ENCODE data around the gene GUK1. TPM values are rescaled to one million over a fixed set of nuclear protein-coding genes. Genes with fewer than 3 reads are reported as not detected.

The GUK1 gene
- total RNA-seq, 4 donors from 2014 or later = 384 to 510 (median 421) TPM

GRCh38 chr1:228112167-228112566 lies 27.9 kb upstream of the GUK1 start:
- Histone ChIP-seq H3K27ac (no peak overlapping the region), H3K36me3 (peaks cover 6% of the 10 kb centered on the region), H3K4me3 (no peak overlapping the region), H3K27me3 (no peaks in the 10 kb centered on the region), H3K4me1 (peaks cover 23% of the 10 kb centered on the region), H3K9me3 (no peaks in the 10 kb centered on the region)
- 95% methylated on average over 7 of the region's 7 CpGs for WGBS
- DNase-seq (ENCODE audit: low spot score in 2 of 2) = no peak
- no peak for TF ChIP-seq POLR2AphosphoS5 (IDR thresholded peaks at IDR 0.05)
- TF ChIP-seq POLR2A (IDR thresholded peaks at IDR 0.05) = no peak
- TF ChIP-seq EP300 (IDR thresholded peaks at IDR 0.05) = no peak
- TF ChIP-seq, protein P1, sequence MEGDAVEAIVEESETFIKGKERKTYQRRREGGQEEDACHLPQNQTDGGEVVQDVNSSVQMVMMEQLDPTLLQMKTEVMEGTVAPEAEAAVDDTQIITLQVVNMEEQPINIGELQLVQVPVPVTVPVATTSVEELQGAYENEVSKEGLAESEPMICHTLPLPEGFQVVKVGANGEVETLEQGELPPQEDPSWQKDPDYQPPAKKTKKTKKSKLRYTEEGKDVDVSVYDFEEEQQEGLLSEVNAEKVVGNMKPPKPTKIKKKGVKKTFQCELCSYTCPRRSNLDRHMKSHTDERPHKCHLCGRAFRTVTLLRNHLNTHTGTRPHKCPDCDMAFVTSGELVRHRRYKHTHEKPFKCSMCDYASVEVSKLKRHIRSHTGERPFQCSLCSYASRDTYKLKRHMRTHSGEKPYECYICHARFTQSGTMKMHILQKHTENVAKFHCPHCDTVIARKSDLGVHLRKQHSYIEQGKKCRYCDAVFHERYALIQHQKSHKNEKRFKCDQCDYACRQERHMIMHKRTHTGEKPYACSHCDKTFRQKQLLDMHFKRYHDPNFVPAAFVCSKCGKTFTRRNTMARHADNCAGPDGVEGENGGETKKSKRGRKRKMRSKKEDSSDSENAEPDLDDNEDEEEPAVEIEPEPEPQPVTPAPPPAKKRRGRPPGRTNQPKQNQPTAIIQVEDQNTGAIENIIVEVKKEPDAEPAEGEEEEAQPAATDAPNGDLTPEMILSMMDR (IDR thresholded peaks at IDR 0.05) = no peak

- Histone ChIP-seq H3K4me1 (peaks cover 22% of the 10 kb centered on the region), H3K36me3 (peaks cover 2% of the 10 kb centered on the region), H3K9me3 (no peaks in the 10 kb centered on the region), H3K27ac (no peak overlapping the region), H3K27me3 (no peaks in the 10 kb centered on the region), H3K4me3 (no peak overlapping the region)
- WGBS = 95% methylated on average over 1 of the region's 1 CpG
- no peak for TF ChIP-seq EP300 (IDR thresholded peaks at IDR 0.05)
- TF ChIP-seq POLR2AphosphoS5 (IDR thresholded peaks at IDR 0.05) = no peak
- TF ChIP-seq POLR2A (IDR thresholded peaks at IDR 0.05) = no peak
- TF ChIP-seq, protein P1 (IDR thresholded peaks at IDR 0.05) = no peak
- no peak for DNase-seq (ENCODE audit: low spot score in 2 of 2)
Observed at GRCh38 chr1:228112617-228113016, 27.5 kb upstream of the GUK1 start.

GRCh38 chr1:228114827-228115226 lies 25.3 kb upstream of the GUK1 start:
- DNase-seq (ENCODE audit: low spot score in 2 of 2) = no peak
- Histone ChIP-seq H3K27me3 (no peaks in the 10 kb centered on the region), H3K9me3 (no peaks in the 10 kb centered on the region), H3K4me1 (peaks cover 9% of the 10 kb centered on the region), H3K36me3 (no peaks in the 10 kb centered on the region), H3K27ac (no peak overlapping the region), H3K4me3 (no peak overlapping the region)
- 83% methylated on average over 3 of the region's 3 CpGs for WGBS
- TF ChIP-seq, protein P1 (IDR thresholded peaks at IDR 0.05) = no peak
- TF ChIP-seq POLR2AphosphoS5 (IDR thresholded peaks at IDR 0.05) (no peak), POLR2A (IDR thresholded peaks at IDR 0.05) (no peak), EP300 (IDR thresholded peaks at IDR 0.05) (no peak)

DNA sequence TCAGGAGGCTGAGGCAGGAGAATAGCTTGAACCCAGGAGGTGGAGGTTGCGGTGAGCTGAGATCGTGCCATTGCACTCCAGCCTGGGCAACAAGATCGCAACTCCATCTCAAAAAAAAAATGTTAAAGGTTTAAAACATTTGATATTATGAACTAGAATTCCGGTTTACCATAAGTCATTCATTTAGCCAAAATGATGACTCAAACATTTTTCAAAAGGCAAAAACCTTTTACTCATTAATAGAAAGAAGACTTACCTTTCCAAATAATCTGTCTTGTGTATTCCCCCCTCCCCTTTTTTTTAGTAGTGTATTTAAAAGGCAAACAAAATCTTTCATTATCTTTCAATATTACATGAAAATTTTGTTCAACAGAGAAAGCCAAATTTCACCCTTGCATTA lies 22.7 kb upstream of the GUK1 start:
- no peak for DNase-seq (ENCODE audit: low spot score in 2 of 2)
- H3K36me3 ChIP-seq = no peaks in the 10 kb centered on the region
- H3K4me3 ChIP-seq = no peak overlapping the region
- no peaks in the 10 kb centered on the region for H3K27me3 ChIP-seq
- H3K27ac ChIP-seq = no peak overlapping the region
- TF ChIP-seq, protein P1 (IDR thresholded peaks at IDR 0.05) = no peak
- TF ChIP-seq POLR2AphosphoS5 (IDR thresholded peaks at IDR 0.05) = no peak
- no peak for TF ChIP-seq POLR2A (IDR thresholded peaks at IDR 0.05)
- no peak for TF ChIP-seq EP300 (IDR thresholded peaks at IDR 0.05)
- 96% methylated on average over 4 of the region's 4 CpGs for WGBS
- H3K4me1 ChIP-seq = peaks cover 16% of the 10 kb centered on the region
- H3K9me3 ChIP-seq = no peaks in the 10 kb centered on the region

- DNase-seq (ENCODE audit: low spot score in 2 of 2) = no peak
- 83% methylated on average over 2 of the region's 2 CpGs for WGBS
- H3K36me3 ChIP-seq = no peaks in the 10 kb centered on the region
- no peaks in the 10 kb centered on the region for H3K27me3 ChIP-seq
- no peak overlapping the region for H3K4me3 ChIP-seq
- no peak overlapping the region for H3K27ac ChIP-seq
- H3K4me1 ChIP-seq = peaks cover 16% of the 10 kb centered on the region
- H3K9me3 ChIP-seq = no peaks in the 10 kb centered on the region
- TF ChIP-seq POLR2AphosphoS5 (IDR thresholded peaks at IDR 0.05) = no peak
- TF ChIP-seq, protein P1 (IDR thresholded peaks at IDR 0.05) = no peak
Observed at GRCh38 chr1:228118040-228118439, 22.0 kb upstream of the GUK1 start.

Measured in suprapubic skin (tissue), 4 donors.